ENCODE measurements around the gene PICALM. TPM values are rescaled to one million over a fixed set of nuclear protein-coding genes. Genes with fewer than 3 reads are reported as not detected.

Gene PICALM
- total RNA-seq, 4 donors from 2014 or later, result 164 to 386 (median 189) TPM

GRCh38 chr11:85989746-85990145 is 79.1 kb downstream of the PICALM start:
- Histone ChIP-seq H3K36me3 (peaks cover 61% of the 10 kb centered on the region), H3K27me3 (no peaks in the 10 kb centered on the region), H3K4me3 (no peak overlapping the region), H3K27ac (no peak overlapping the region), H3K4me1 (no peaks in the 10 kb centered on the region), H3K9me3 (no peaks in the 10 kb centered on the region)
- 87% methylated on average over 2 of the region's 2 CpGs for WGBS
- no peak for DNase-seq (ENCODE audit: low spot score in 2 of 2)
- no peak for TF ChIP-seq POLR2A (IDR thresholded peaks at IDR 0.05)
- TF ChIP-seq CTCF (IDR thresholded peaks at IDR 0.05), result no peak
- no peak for TF ChIP-seq EP300 (IDR thresholded peaks at IDR 0.05)
- no peak for TF ChIP-seq POLR2AphosphoS5 (IDR thresholded peaks at IDR 0.05)

- H3K36me3 ChIP-seq, result peaks cover 51% of the 10 kb centered on the region
- TF ChIP-seq POLR2A (IDR thresholded peaks at IDR 0.05) (no peak), CTCF (IDR thresholded peaks at IDR 0.05) (no peak), EP300 (IDR thresholded peaks at IDR 0.05) (no peak), POLR2AphosphoS5 (IDR thresholded peaks at IDR 0.05) (no peak)
- DNase-seq (ENCODE audit: low spot score in 2 of 2), result no peak
- WGBS, result 68% methylated on average over 3 of the region's 3 CpGs
- no peaks in the 10 kb centered on the region for H3K27me3 ChIP-seq
- H3K27ac ChIP-seq, result no peak overlapping the region
- no peak overlapping the region for H3K4me3 ChIP-seq
- no peaks in the 10 kb centered on the region for H3K9me3 ChIP-seq
- H3K4me1 ChIP-seq, result no peaks in the 10 kb centered on the region
Measured at GRCh38 chr11:85988780-85989179, 80.1 kb downstream of the PICALM start.

GRCh38 chr11:85977751-85978160 is 91.1 kb downstream of the PICALM start:
- no peak overlapping the region for H3K4me3 ChIP-seq
- no peaks in the 10 kb centered on the region for H3K9me3 ChIP-seq
- no peaks in the 10 kb centered on the region for H3K4me1 ChIP-seq
- WGBS, result 76% methylated on average over 4 of the region's 4 CpGs
- DNase-seq (ENCODE audit: low spot score in 2 of 2), result no peak
- no peak for TF ChIP-seq EP300 (IDR thresholded peaks at IDR 0.05)
- no peak for TF ChIP-seq CTCF (IDR thresholded peaks at IDR 0.05)
- peak in 1 of 3 donors; percentile 38 for TF ChIP-seq POLR2AphosphoS5 (IDR thresholded peaks at IDR 0.05)
- peaks cover 72% of the 10 kb centered on the region for H3K36me3 ChIP-seq
- no peaks in the 10 kb centered on the region for H3K27me3 ChIP-seq
- H3K27ac ChIP-seq, result no peak overlapping the region

- WGBS, result 98% methylated on average over 1 of the region's 1 CpG
- Histone ChIP-seq H3K27ac (no peak overlapping the region), H3K4me1 (no peaks in the 10 kb centered on the region), H3K36me3 (peaks cover 74% of the 10 kb centered on the region), H3K9me3 (no peaks in the 10 kb centered on the region), H3K4me3 (no peak overlapping the region), H3K27me3 (no peaks in the 10 kb centered on the region)
- DNase-seq (ENCODE audit: low spot score in 2 of 2), result no peak
- no peak for TF ChIP-seq POLR2A (IDR thresholded peaks at IDR 0.05)
- no peak for TF ChIP-seq EP300 (IDR thresholded peaks at IDR 0.05)
- TF ChIP-seq POLR2AphosphoS5 (IDR thresholded peaks at IDR 0.05), result no peak
- TF ChIP-seq CTCF (IDR thresholded peaks at IDR 0.05), result no peak
Measured at GRCh38 chr11:85976525-85976924, 92.4 kb downstream of the PICALM start.

GRCh38 chr11:85974122-85974521 is 94.8 kb downstream of the PICALM start:
- DNase-seq (ENCODE audit: low spot score in 2 of 2), result no peak
- TF ChIP-seq EP300 (IDR thresholded peaks at IDR 0.05) (no peak), POLR2AphosphoS5 (IDR thresholded peaks at IDR 0.05) (no peak), CTCF (IDR thresholded peaks at IDR 0.05) (no peak), POLR2A (IDR thresholded peaks at IDR 0.05) (no peak)
- Histone ChIP-seq H3K4me1 (no peaks in the 10 kb centered on the region), H3K27ac (no peak overlapping the region), H3K27me3 (no peaks in the 10 kb centered on the region), H3K9me3 (no peaks in the 10 kb centered on the region), H3K4me3 (no peak overlapping the region), H3K36me3 (peaks cover 73% of the 10 kb centered on the region)
- 61% methylated on average over 4 of the region's 4 CpGs for WGBS

Measured in suprapubic skin (tissue), 4 donors.